OCI-LY7 (cell line): ENCODE measurements around the gene PEX14. TPM values are rescaled to one million over a fixed set of nuclear protein-coding genes. Genes with fewer than 3 reads are reported as not detected.

Experiments used
- BruUV-seq: library from RNA; stranded (reverse); fragments of 400-500 nt; replicated peaks from 2 replicates; lab custom pipeline; 2021; lab: Mats Ljungman, UMichigan
- CTCF ChIA-PET: fragments of 300-600 bp; sonication (Branson Sonifier 250); formaldehyde crosslinking; loops from one replicate; lab custom pipeline; 2022; ENCODE audit warnings: antibody characterized with exemption; ENCODE audit not compliant: unreplicated experiment; lab: Charles Lee
- POLR2A ChIA-PET: fragments of 300-600 bp; sonication (Branson Sonifier 250); formaldehyde crosslinking; loops from one replicate; lab custom pipeline; 2022; ENCODE audit warnings: antibody characterized with exemption; lab: Charles Lee
- DNase-seq: peaks from one replicate; pipeline ENCODE4 v3.0.0-alpha.2; 2015; ENCODE audit warnings: low spot score
- H2AFZ ChIP-seq: fragments of 200-600 bp; sonication (generic), shearing (Covaris generic); 2 replicates; pipeline ENCODE4 v1.6.1; 2014; ENCODE audit warnings: mild to moderate bottlenecking, antibody characterized with exemption, low read length, moderate library complexity
- H3K27ac ChIP-seq: fragments of 200-600 bp; sonication (generic); 2 replicates; pipeline ENCODE4 v1.5.1; 2014; ENCODE audit warnings: mixed run types, low read depth, mild to moderate bottlenecking, moderate library complexity, low read length, inconsistent platforms; ENCODE audit not compliant: poor library complexity, severe bottlenecking
- H3K36me3 ChIP-seq: fragments of 200-600 bp; sonication (generic); 2 replicates; pipeline ENCODE4 v1.6.1; 2014; ENCODE audit warnings: mild to moderate bottlenecking, antibody characterized with exemption, low read length, moderate library complexity, mixed read lengths; ENCODE audit not compliant: insufficient read depth
- H3K4me1 ChIP-seq: fragments of 200-600 bp; sonication (generic); 2 replicates; pipeline ENCODE4 v1.5.1; 2014; ENCODE audit warnings: mild to moderate bottlenecking, low read length; ENCODE audit not compliant: insufficient read depth, poor library complexity, severe bottlenecking
- H3K4me2 ChIP-seq: fragments of 200-600 bp; sonication (generic); 2 replicates; pipeline ENCODE4 v1.6.1; 2014; ENCODE audit warnings: mild to moderate bottlenecking, low read length
- H3K4me3 ChIP-seq: fragments of 200-600 bp; sonication (generic); 2 replicates; pipeline ENCODE4 v1.5.1; 2014; ENCODE audit warnings: mild to moderate bottlenecking, low read depth, low read length; ENCODE audit not compliant: poor library complexity, severe bottlenecking
- H3K79me2 ChIP-seq: fragments of 200-600 bp; sonication (generic); 2 replicates; pipeline ENCODE4 v1.6.1; 2016; ENCODE audit warnings: low read depth, mild to moderate bottlenecking, low read length, moderate library complexity, mixed read lengths; ENCODE audit not compliant: insufficient read depth
- H3K9me2 ChIP-seq: fragments of 200-600 bp; sonication (generic); 2 replicates; pipeline ENCODE4 v1.6.1; 2016; ENCODE audit warnings: mild to moderate bottlenecking, low read length, mixed read lengths; ENCODE audit not compliant: insufficient read depth
- H3K9me3 ChIP-seq: fragments of 200-600 bp; sonication (generic); 2 replicates; pipeline ENCODE4 v1.6.1; 2014; ENCODE audit warnings: mild to moderate bottlenecking, mixed run types, low read length, mixed read lengths
- H4K20me1 ChIP-seq: fragments of 200-600 bp; sonication (generic); 2 replicates; pipeline ENCODE4 v1.6.1; 2014; ENCODE audit warnings: mild to moderate bottlenecking, antibody characterized with exemption, low read length, moderate library complexity, mixed read lengths; ENCODE audit not compliant: insufficient read depth
- EZH2phosphoT487 ChIP-seq: fragments of 200-600 bp; sonication (generic); IDR thresholded peaks from 2 replicates; pipeline ENCODE4 v1.6.1; 2018; ENCODE audit warnings: low read depth, borderline replicate concordance, mild to moderate bottlenecking, mixed run types, antibody characterized with exemption, low read length, moderate library complexity, mixed read lengths
- intact Hi-C: fragments of 100-400 bp; cut with micrococcal nuclease; formaldehyde crosslinking; loops from one replicate; pipeline ENCODE4 v1.10.0; 2022; ENCODE audit not compliant: unreplicated experiment
- total RNA-seq, 2 experiments: library from RNA; depleted of rRNA in 1 of 2; stranded (reverse); fragments of >200 nt in 1 of 2; shearing (Covaris generic) in 1 of 2; gene quantifications; 2 replicates each; pipeline ENCODE4 v1.2.3, GENCODE V29; 2014 to 2022
- TF ChIP-seq, protein P1 (sequence below): fragments of 200-600 bp; sonication (generic); conservative IDR thresholded peaks from 2 replicates; pipeline ENCODE4 v1.5.1; 2014; ENCODE audit warnings: mild to moderate bottlenecking, antibody characterized with exemption, low read length, moderate library complexity, mixed read lengths

Gene PEX14
- total RNA-seq, 2 experiments from 2014 or later = 14.6 to 24.3 TPM

DNA sequence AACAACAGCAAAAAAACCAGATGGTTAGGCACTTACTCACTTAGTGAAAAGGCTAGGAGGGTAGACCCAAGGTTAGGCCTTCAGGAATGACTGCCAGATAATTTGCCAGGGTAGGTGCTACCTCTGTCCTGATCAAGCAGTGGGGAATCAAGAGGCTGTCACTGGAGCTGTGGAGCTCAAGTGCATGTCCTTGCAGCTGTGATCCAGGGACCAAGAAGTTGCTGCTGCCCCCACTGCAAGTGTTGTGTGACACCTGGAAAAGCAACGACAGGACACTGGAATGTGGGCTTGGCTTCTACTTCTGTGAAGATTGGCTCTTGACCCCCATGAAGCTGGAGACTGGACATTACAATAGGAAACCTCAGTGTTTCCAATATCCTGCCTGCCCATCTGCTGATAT is 72.1 kb downstream of the PEX14 start:
- no peak overlapping the region for H2AFZ ChIP-seq
- H3K4me3 ChIP-seq = no peak overlapping the region
- H4K20me1 ChIP-seq = no peaks in the 10 kb centered on the region
- H3K4me2 ChIP-seq = no peak overlapping the region
- no TSS peak for BruUV-seq
- no peaks in the 10 kb centered on the region for H3K9me2 ChIP-seq
- no peaks in the 10 kb centered on the region for H3K79me2 ChIP-seq
- ChIA-PET CTCF (no interaction called here), POLR2A (no interaction called here)
- no peaks in the 10 kb centered on the region for H3K9me3 ChIP-seq
- intact Hi-C loops = no loop called here
- no peak for DNase-seq
- H3K27ac ChIP-seq = no peak overlapping the region
- H3K4me1 ChIP-seq = no peaks in the 10 kb centered on the region
- H3K36me3 ChIP-seq = 0 out of 2 replicates have a peak, but pooled peaks cover 4% of the 10 kb centered on the region
- TF ChIP-seq EZH2phosphoT487 = no peak
- TF ChIP-seq, protein P1, sequence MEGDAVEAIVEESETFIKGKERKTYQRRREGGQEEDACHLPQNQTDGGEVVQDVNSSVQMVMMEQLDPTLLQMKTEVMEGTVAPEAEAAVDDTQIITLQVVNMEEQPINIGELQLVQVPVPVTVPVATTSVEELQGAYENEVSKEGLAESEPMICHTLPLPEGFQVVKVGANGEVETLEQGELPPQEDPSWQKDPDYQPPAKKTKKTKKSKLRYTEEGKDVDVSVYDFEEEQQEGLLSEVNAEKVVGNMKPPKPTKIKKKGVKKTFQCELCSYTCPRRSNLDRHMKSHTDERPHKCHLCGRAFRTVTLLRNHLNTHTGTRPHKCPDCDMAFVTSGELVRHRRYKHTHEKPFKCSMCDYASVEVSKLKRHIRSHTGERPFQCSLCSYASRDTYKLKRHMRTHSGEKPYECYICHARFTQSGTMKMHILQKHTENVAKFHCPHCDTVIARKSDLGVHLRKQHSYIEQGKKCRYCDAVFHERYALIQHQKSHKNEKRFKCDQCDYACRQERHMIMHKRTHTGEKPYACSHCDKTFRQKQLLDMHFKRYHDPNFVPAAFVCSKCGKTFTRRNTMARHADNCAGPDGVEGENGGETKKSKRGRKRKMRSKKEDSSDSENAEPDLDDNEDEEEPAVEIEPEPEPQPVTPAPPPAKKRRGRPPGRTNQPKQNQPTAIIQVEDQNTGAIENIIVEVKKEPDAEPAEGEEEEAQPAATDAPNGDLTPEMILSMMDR = no peak

DNA sequence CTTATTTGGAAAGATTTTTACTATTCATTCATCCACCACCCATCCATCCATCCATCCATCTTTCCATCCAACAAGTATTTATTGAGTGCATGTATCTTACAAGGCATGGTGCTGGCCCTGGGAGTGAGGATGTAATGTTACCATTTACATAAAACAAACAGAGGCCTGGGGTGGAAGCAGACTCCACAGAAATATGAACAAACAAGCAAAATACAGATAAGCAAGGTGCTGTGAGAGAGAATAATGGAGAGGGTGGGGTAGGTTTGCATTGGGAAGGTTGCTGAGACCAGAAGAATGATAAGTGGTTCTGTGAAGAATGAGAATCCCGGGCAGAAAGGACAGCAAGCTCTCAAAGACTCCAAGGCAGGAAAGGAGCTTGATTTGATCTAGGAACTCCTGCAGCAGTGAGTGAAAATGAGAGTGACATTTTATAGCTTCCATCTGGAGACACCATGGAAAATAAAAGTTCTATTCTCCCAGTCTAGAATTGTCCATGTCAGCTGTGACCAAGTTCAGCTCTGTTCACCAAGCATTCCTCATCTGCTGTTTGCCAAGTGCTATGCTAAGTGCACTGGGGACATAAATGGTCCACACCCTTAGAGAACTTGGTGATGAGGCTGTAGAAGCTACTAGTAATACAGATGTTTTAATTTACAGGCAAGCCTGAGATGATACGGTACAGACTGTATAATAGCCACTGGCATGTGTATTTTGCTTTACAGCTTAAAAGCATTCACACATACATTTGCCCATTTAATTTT is 75.3 kb downstream of the PEX14 start:
- H3K4me3 ChIP-seq = no peak overlapping the region
- H3K4me1 ChIP-seq = no peaks in the 10 kb centered on the region
- H3K9me2 ChIP-seq = no peaks in the 10 kb centered on the region
- no peak for TF ChIP-seq EZH2phosphoT487
- TF ChIP-seq, protein P1 = no peak
- H3K4me2 ChIP-seq = no peak overlapping the region
- no peak overlapping the region for H2AFZ ChIP-seq
- no peak for DNase-seq
- no TSS peak for BruUV-seq
- H3K9me3 ChIP-seq = no peaks in the 10 kb centered on the region
- H3K27ac ChIP-seq = no peak overlapping the region
- POLR2A ChIA-PET = no interaction called here
- H4K20me1 ChIP-seq = no peaks in the 10 kb centered on the region
- intact Hi-C loops = no loop called here
- H3K36me3 ChIP-seq = no peaks in the 10 kb centered on the region
- H3K79me2 ChIP-seq = no peaks in the 10 kb centered on the region
- CTCF ChIA-PET = interaction anchor here (0.6 kb wide), 1 partner anchor 183 kb away, joined by 3 read pairs; no protein-coding TSS in a partner anchor

DNA sequence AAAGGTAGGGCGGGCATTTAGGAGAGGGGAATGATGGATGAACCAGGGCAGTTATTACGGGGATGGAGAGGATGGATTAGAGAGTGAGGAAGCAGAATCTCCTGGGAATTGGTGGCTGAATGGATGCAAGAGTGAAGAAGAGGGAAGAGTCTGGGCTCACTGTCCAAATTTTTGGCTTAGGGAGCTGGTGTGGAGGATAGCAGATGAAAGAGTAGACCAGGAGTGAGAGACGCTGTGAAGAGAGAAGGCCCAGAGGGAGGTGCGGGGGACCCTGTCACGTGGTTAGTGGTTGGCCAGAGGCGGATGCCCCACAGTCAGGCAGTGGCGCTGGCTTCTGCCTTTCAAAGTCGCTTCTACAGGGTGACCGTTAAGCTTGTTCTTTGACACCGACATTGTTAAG is 78.4 kb downstream of the PEX14 start:
- DNase-seq = no peak
- no peaks in the 10 kb centered on the region for H3K9me3 ChIP-seq
- no peak overlapping the region for H2AFZ ChIP-seq
- H3K9me2 ChIP-seq = no peaks in the 10 kb centered on the region
- no peaks in the 10 kb centered on the region for H3K4me1 ChIP-seq
- no peaks in the 10 kb centered on the region for H3K79me2 ChIP-seq
- H3K4me3 ChIP-seq = no peak overlapping the region
- CTCF ChIA-PET = no interaction called here
- intact Hi-C loops = no loop called here
- H4K20me1 ChIP-seq = no peaks in the 10 kb centered on the region
- POLR2A ChIA-PET = no interaction called here
- TF ChIP-seq EZH2phosphoT487 = no peak
- TF ChIP-seq, protein P1 = no peak
- BruUV-seq = no TSS peak
- H3K4me2 ChIP-seq = no peak overlapping the region
- no peaks in the 10 kb centered on the region for H3K36me3 ChIP-seq
- no peak overlapping the region for H3K27ac ChIP-seq
